ENCODE measurements around the gene IGLL1. TPM values are rescaled to one million over a fixed set of nuclear protein-coding genes. Genes with fewer than 3 reads are reported as not detected.
"Not testable (repeated sequence)": the region's sequence is repeated elsewhere in the genome, so short reads cannot be mapped to it uniquely, and the experiment has no call there.

IGLL1 gene
- total RNA-seq, 1 donor, result 0.31 TPM

- no peaks in the 10 kb centered on the region for H3K27me3 ChIP-seq (ENCODE audit: insufficient read depth, low read length)
- no peaks in the 10 kb centered on the region for H3K4me1 ChIP-seq (ENCODE audit: insufficient read depth, low read length)
- no peaks in the 10 kb centered on the region for H3K9me3 ChIP-seq (ENCODE audit: low read depth, low read length)
- H3K4me3 ChIP-seq (ENCODE audit: low read length), result no peak overlapping the region
Measured at GRCh38 chr22:23603266-23603665, 23.2 kb upstream of the IGLL1 start.

GRCh38 chr22:23598805-23599518 lies 18.9 kb upstream of the IGLL1 start:
- Histone ChIP-seq H3K27me3 (ENCODE audit: insufficient read depth, low read length) (no peaks in the 10 kb centered on the region), H3K4me1 (ENCODE audit: insufficient read depth, low read length) (no peaks in the 10 kb centered on the region), H3K9me3 (ENCODE audit: low read depth, low read length) (no peaks in the 10 kb centered on the region), H3K4me3 (ENCODE audit: low read length) (no peak overlapping the region)

DNA sequence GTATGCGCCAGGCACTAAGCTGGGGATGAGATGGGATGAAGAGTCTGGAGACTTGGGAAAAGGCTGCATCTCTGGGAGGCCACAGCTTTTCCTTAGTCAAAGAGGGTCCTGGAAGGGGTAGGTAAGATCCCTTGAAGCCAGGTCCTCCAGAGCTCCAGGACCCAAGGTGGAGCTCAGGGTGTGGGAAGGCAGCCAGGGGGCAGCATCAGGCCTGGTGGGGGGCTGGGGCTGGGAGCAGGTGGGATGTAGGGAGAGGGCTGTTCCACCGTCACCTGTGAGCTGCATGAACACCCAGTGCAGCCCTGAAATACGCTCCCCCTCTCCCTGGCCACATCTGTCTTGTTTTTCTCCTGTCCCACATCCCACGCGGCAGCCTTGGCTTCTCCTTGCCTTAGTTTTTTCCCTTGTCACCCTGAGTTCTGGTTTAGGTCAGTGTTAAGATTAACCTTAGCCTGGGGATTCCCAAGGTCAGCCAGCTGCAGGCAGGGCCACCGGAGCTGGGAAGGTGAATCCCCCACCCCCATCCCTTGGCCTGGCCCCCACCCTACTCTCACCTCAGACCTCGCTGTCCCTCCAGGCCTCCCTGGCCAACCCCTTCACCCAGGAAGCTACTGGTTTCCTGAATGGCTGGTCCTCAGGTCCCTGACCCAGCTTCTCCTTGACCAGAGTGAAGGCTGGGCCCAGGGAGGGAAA lies 17.6 kb upstream of the IGLL1 start:
- H3K4me1 ChIP-seq (ENCODE audit: insufficient read depth, low read length), result not testable (repeated sequence)

GRCh38 chr22:23595904-23596303 lies 15.8 kb upstream of the IGLL1 start:
- not testable (repeated sequence) for H3K27me3 ChIP-seq (ENCODE audit: insufficient read depth, low read length); H3K9me3 ChIP-seq (ENCODE audit: low read depth, low read length); H3K4me1 ChIP-seq (ENCODE audit: insufficient read depth, low read length); H3K4me3 ChIP-seq (ENCODE audit: low read length)

More for the DNA sequence above, 17.6 kb upstream of the IGLL1 start:
- not testable (repeated sequence) for H3K27me3 ChIP-seq (ENCODE audit: insufficient read depth, low read length); H3K9me3 ChIP-seq (ENCODE audit: low read depth, low read length); H3K4me3 ChIP-seq (ENCODE audit: low read length)

DNA sequence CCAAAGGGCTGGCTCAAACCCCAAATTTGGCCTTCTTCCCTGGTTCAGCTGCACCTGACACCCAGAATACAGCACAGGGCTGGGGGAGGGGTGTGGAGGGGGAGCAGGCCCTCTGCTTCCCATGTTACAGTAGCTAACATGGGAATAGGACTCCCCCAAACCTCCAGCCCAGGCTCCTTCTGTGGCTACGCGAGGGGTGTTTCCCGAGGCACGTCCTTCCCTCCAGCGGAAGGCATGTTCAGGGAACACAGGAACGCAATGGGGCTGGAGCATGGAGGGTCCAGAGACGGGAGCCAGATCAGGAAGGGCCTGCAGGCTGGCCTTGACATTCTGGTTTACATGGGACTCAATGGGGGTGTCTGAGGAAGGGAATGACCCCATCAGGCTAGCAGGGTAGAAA lies 11.8 kb upstream of the IGLL1 start:
- H3K4me1 ChIP-seq (ENCODE audit: insufficient read depth, low read length), result no peaks in the 10 kb centered on the region

DNA sequence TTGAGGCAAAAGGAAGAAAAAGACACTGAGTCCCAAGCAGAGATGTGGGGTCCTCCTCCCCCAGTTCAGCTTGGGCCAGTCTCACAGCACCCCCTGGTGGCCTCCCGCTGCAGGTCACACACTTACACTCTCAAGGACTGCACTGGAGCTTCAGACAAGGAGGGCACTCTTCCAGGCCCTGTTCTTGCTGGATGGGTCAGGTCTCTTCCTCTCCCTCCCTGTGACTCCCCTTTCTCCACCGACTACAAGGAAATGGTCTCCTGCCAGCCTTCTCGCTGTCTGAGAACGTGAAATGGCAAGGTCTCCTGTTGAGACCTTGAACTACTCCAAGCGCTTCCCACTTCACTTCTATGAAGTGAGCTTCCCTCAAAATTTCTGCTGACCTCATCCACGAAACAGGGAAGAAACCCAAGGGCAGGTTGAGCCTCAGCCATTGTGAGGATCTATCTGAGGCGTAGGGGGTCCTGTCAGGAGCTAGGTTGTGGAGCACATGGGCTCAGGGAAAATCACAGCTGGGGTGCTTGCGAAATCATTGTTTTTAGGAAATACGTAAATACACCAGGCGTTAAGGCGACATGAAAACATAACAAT lies 11.2 kb upstream of the IGLL1 start:
- Histone ChIP-seq H3K4me3 (ENCODE audit: low read length) (no peak overlapping the region), H3K4me1 (ENCODE audit: insufficient read depth, low read length) (no peaks in the 10 kb centered on the region), H3K27me3 (ENCODE audit: insufficient read depth, low read length) (no peaks in the 10 kb centered on the region), H3K9me3 (ENCODE audit: low read depth, low read length) (no peaks in the 10 kb centered on the region)

More for the DNA sequence above, 11.8 kb upstream of the IGLL1 start:
- Histone ChIP-seq H3K9me3 (ENCODE audit: low read depth, low read length) (no peaks in the 10 kb centered on the region), H3K27me3 (ENCODE audit: insufficient read depth, low read length) (no peaks in the 10 kb centered on the region), H3K4me3 (ENCODE audit: low read length) (no peak overlapping the region)

DNA sequence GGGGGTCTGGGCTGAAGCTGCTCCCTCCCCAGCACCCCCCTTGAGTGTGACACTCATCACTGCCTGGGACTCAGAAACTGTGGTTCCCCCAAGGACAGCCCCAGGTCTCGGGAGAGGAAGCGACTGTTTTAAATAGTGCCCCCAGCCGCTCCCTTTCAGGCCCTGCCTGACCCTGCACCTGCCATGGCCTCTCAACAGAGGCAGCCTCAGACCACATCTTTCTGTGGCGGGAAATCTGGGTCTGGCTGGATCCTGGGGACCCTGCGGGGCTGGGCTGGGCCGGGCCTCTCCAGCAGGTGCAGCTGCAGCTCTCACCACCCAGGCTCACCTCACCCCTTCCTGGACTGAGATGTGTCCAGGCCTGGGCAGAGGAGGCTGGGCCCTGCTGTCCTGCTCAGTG lies 3.7 kb upstream of the IGLL1 start:
- Histone ChIP-seq H3K4me1 (ENCODE audit: insufficient read depth, low read length) (no peaks in the 10 kb centered on the region), H3K27me3 (ENCODE audit: insufficient read depth, low read length) (no peaks in the 10 kb centered on the region), H3K9me3 (ENCODE audit: low read depth, low read length) (no peaks in the 10 kb centered on the region), H3K4me3 (ENCODE audit: low read length) (no peak overlapping the region)

DNA sequence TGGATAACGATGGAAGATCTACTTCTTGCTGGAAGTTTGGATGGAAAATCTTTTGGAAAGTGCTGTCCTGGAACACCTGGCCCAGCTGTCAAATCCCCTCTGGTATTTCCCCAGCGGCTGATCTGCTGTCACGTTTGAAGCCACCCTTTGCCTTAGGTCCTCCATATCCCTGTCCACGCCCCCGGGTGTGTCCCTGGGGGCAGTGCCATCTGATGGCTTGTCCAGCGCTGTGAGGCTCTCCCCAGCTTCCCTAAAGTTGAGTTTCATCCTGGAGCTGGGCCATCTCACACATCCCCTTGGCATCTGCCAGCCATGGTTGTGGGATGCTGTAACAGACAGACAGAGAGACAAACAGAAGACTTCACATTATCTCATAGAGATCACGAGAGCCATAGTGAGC lies 3.1 kb upstream of the IGLL1 start:
- H3K4me3 ChIP-seq (ENCODE audit: low read length), result no peak overlapping the region
- H3K9me3 ChIP-seq (ENCODE audit: low read depth, low read length), result no peaks in the 10 kb centered on the region
- H3K4me1 ChIP-seq (ENCODE audit: insufficient read depth, low read length), result no peaks in the 10 kb centered on the region
- H3K27me3 ChIP-seq (ENCODE audit: insufficient read depth, low read length), result no peaks in the 10 kb centered on the region

DNA sequence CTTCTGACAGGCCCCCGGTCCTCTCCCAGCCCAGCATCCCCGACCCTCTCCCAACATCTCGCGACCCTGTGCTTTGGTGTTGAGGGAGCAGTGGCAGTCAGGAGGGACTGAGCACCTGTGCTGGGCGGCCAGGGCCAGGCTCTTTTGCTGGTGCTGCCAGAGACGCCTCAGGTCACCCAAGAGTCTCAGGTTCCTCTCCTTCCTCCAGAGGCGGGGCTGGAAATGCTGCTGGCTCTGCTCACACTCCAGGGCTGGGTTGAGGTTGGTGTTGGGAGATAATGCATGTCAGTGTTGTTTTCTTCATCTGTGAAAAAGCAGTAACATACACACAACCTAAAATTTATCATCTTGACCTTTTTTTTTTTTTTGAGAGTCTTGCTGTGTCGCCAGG lies 1.2 kb upstream of the IGLL1 start:
- H3K4me3 ChIP-seq (ENCODE audit: low read length), result no peak overlapping the region
- no peaks in the 10 kb centered on the region for H3K4me1 ChIP-seq (ENCODE audit: insufficient read depth, low read length)
- no peaks in the 10 kb centered on the region for H3K9me3 ChIP-seq (ENCODE audit: low read depth, low read length)
- no peaks in the 10 kb centered on the region for H3K27me3 ChIP-seq (ENCODE audit: insufficient read depth, low read length)

GRCh38 chr22:23580576-23581259 lies 628 bp upstream of the IGLL1 start:
- H3K4me1 ChIP-seq (ENCODE audit: insufficient read depth, low read length), result no peaks in the 10 kb centered on the region
- no peak overlapping the region for H3K4me3 ChIP-seq (ENCODE audit: low read length)
- H3K9me3 ChIP-seq (ENCODE audit: low read depth, low read length), result no peaks in the 10 kb centered on the region
- no peaks in the 10 kb centered on the region for H3K27me3 ChIP-seq (ENCODE audit: insufficient read depth, low read length)

DNA sequence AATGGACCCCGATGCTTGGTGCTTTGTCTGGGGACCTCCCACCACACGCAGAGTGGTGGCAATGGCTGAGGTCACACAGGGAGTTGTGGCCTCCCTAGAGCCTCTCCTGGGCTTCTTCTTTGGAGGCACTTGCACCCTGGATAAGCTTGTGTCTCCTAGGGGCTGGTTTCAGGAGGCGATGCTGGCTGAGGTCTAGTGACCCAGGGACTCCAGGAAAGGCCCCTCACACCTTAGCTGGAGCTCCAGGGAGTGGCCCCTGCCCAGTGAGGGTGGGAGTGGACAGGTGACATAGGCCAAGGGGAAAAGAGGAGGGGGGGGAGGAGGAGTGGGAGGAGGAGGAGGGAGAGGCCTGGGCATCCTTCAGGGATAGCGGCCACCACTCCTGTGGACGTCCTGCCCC lies 810 bp downstream of the IGLL1 start:
- Histone ChIP-seq H3K4me1 (ENCODE audit: insufficient read depth, low read length) (no peaks in the 10 kb centered on the region), H3K4me3 (ENCODE audit: low read length) (no peak overlapping the region), H3K9me3 (ENCODE audit: low read depth, low read length) (no peaks in the 10 kb centered on the region), H3K27me3 (ENCODE audit: insufficient read depth, low read length) (no peaks in the 10 kb centered on the region)

DNA sequence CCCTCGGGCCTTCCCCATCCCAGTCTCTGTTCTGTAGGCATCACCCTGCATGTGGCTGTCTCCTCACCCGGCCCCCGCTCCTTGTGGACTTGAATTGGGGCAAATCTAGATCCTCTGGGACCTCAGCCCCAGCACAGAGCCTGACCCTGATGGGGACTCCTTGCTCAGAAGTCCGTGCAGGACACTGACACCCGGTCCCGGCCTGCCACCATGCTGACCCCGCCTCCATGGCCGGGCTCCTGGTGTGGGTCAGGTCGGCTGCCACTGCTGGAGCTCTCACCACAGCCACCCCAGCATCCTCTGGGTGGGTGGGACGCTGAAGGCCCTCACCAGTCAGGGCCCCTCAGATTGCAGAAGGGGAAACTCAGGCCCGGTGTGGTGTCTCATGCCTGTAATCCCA lies 1.8 kb downstream of the IGLL1 start:
- H3K4me3 ChIP-seq (ENCODE audit: low read length), result no peak overlapping the region
- no peaks in the 10 kb centered on the region for H3K27me3 ChIP-seq (ENCODE audit: insufficient read depth, low read length)
- no peaks in the 10 kb centered on the region for H3K9me3 ChIP-seq (ENCODE audit: low read depth, low read length)
- H3K4me1 ChIP-seq (ENCODE audit: insufficient read depth, low read length), result no peaks in the 10 kb centered on the region

GRCh38 chr22:23576681-23577080 lies 3.4 kb downstream of the IGLL1 start:
- H3K4me3 ChIP-seq (ENCODE audit: low read length), result no peak overlapping the region
- H3K27me3 ChIP-seq (ENCODE audit: insufficient read depth, low read length), result no peaks in the 10 kb centered on the region
- no peaks in the 10 kb centered on the region for H3K4me1 ChIP-seq (ENCODE audit: insufficient read depth, low read length)
- no peaks in the 10 kb centered on the region for H3K9me3 ChIP-seq (ENCODE audit: low read depth, low read length)

DNA sequence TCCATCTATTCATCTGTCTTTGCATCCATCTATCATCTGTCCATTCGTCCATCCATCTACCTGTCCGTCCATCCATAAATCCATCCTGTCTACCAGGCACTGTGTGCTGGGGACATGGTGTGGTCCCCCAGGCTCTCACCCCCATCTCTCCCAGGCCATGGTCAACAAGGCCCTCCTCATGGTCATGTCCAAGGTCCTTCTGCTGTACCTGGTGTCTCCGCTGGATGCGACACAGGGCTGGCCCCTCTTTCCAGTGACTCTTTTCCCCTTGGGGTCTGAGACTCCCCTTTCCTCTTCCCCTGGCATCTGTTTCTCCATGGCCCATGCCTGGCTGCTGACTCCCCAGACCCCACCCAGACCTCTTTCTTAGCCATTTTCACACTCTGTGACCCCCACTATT lies 4.5 kb downstream of the IGLL1 start:
- no peaks in the 10 kb centered on the region for H3K27me3 ChIP-seq (ENCODE audit: insufficient read depth, low read length)
- H3K9me3 ChIP-seq (ENCODE audit: low read depth, low read length), result no peaks in the 10 kb centered on the region
- no peaks in the 10 kb centered on the region for H3K4me1 ChIP-seq (ENCODE audit: insufficient read depth, low read length)
- no peak overlapping the region for H3K4me3 ChIP-seq (ENCODE audit: low read length)

- Histone ChIP-seq H3K27me3 (ENCODE audit: insufficient read depth, low read length) (no peaks in the 10 kb centered on the region), H3K4me3 (ENCODE audit: low read length) (no peak overlapping the region), H3K4me1 (ENCODE audit: insufficient read depth, low read length) (no peaks in the 10 kb centered on the region), H3K9me3 (ENCODE audit: low read depth, low read length) (no peaks in the 10 kb centered on the region)
Measured at GRCh38 chr22:23574877-23575276, 5.2 kb downstream of the IGLL1 start.

All from mononuclear cell (primary cell).